HepG2 (cell line): ENCODE measurements around the gene LYRM7.

Experiments
- CTCF ChIP-seq: sonication (generic); formaldehyde crosslinking; IDR thresholded peaks from 2 replicates; pipeline ENCODE4 v1.5.0; 2020; ENCODE audit warnings: mild to moderate bottlenecking, missing genetic modification reagents, moderate library complexity
- EZH2 ChIP-seq: conservative IDR thresholded peaks from 2 replicates; pipeline ENCODE4 v1.6.1; 2012; ENCODE audit warnings: mild to moderate bottlenecking, low read depth, low read length, moderate library complexity
- JUNB ChIP-seq: sonication (generic); formaldehyde crosslinking; IDR thresholded peaks from 2 replicates; pipeline ENCODE4 v1.8.0; 2022; ENCODE audit warnings: missing genetic modification reagents, mild to moderate bottlenecking, borderline replicate concordance
- MYC ChIP-seq: sonication (generic); formaldehyde crosslinking; IDR thresholded peaks from 2 replicates; pipeline ENCODE4 v1.9.0; 2021; ENCODE audit warnings: missing genetic modification reagents, borderline replicate concordance
- PHF5A ChIP-seq: IDR thresholded peaks from one replicate; pipeline ENCODE4 v1.6.1; 2018; ENCODE audit warnings: low read depth, missing genetic modification reagents; ENCODE audit not compliant: unreplicated experiment
- RBM22 ChIP-seq: fragments of 200-400 bp; formaldehyde crosslinking; optimal IDR thresholded peaks from 2 replicates; pipeline ENCODE3; 2017; ENCODE audit warnings: mild to moderate bottlenecking, low read length, moderate library complexity
- ZFP1 ChIP-seq: IDR thresholded peaks from 2 replicates; pipeline ENCODE4 v1.6.1; 2016
- ZNF292 ChIP-seq: sonication (generic); formaldehyde crosslinking; IDR thresholded peaks from 2 replicates; pipeline ENCODE4 v1.8.1; 2022; ENCODE audit warnings: mild to moderate bottlenecking, low read depth, missing genetic modification reagents, borderline replicate concordance

- no peak for TF ChIP-seq ZNF292 (CRISPR knock-in tag)
- no peak for TF ChIP-seq ZFP1 (CRISPR knock-in tag)
- no peak for TF ChIP-seq PHF5A (CRISPR knock-in tag)
- TF ChIP-seq RBM22: no peak
- TF ChIP-seq JUNB (CRISPR knock-in tag): no peak
- TF ChIP-seq CTCF: no peak
- no peak for TF ChIP-seq EZH2
- TF ChIP-seq MYC (CRISPR knock-in tag): no peak
Observed at GRCh38 chr5:131196331-131196730, 25.6 kb downstream of the LYRM7 start.
